Stomach (tissue), 9 donors: ENCODE data around the gene CMTM4. TPM values are rescaled to one million over a fixed set of nuclear protein-coding genes. Genes with fewer than 3 reads are reported as not detected.

Experiments
- DNase-seq, 2 donors: peaks; one replicate each; pipeline versions ENCODE4 v3.0.0 to v3.0.0-alpha.2; 2013 to 2019
- H3K27ac ChIP-seq, 5 donors: fragments of 200-600 bp in 4 of 5; sonication (generic) in 4 of 5; one replicate each; pipeline ENCODE4 v1.5.1; 2013 to 2019; ENCODE audit warnings: mild to moderate bottlenecking in 1 of 5, moderate library complexity in 1 of 5
- H3K27me3 ChIP-seq, 3 donors: fragments of 200-600 bp; sonication (generic); one replicate each; pipeline ENCODE4 v1.5.1; 2017 to 2019; ENCODE audit warnings: mixed run types in 1 of 3
- H3K36me3 ChIP-seq, 4 donors: fragments of 200-600 bp; sonication (generic); 1 replicate in 3 of 4; 2 replicates in 1 of 4; pipeline ENCODE4 v1.5.1; 2016 to 2019
- H3K4me1 ChIP-seq, 4 donors: fragments of 200-600 bp; sonication (generic); one replicate each; pipeline ENCODE4 v1.5.1; 2016 to 2019
- H3K4me3 ChIP-seq, 4 donors: fragments of 200-600 bp; sonication (generic) in 3 of 4; one replicate each; pipeline ENCODE4 v1.5.1; 2016 to 2019; ENCODE audit warnings: mild to moderate bottlenecking in 1 of 4
- H3K9me3 ChIP-seq, 4 donors: fragments of 200-600 bp; sonication (generic); one replicate each; pipeline ENCODE4 v1.5.1; 2016 to 2019
- CTCF ChIP-seq, 7 experiments: fragments of 450-650 bp in 4 of 7; fragments of 200-600 bp in 3 of 7; sonication (generic) in 3 of 7; IDR thresholded peaks; one replicate each; pipeline ENCODE4 v1.5.1; 2016 to 2019; ENCODE audit warnings: antibody characterized with exemption in 7 of 7, control low read depth in 2 of 7, mild to moderate bottlenecking in 1 of 7
- EP300 ChIP-seq: sonication (generic); formaldehyde crosslinking; IDR thresholded peaks from one replicate; pipeline ENCODE4 v1.6.1; 2017; ENCODE audit warnings: antibody characterized with exemption
- POLR2A ChIP-seq, 4 donors: fragments of 450-650 bp; IDR thresholded peaks; one replicate each; pipeline ENCODE4 v1.6.1; 2016; ENCODE audit warnings: antibody characterized with exemption in 4 of 4, control low read depth in 2 of 4, mild to moderate bottlenecking in 1 of 4, moderate library complexity in 1 of 4
- POLR2AphosphoS5 ChIP-seq, 3 donors: sonication (generic); formaldehyde crosslinking; IDR thresholded peaks; one replicate each; pipeline ENCODE4 v1.6.1; 2016; ENCODE audit warnings: antibody characterized with exemption in 3 of 3
- WGBS, 5 donors: extraction: QIAGEN DNeasy Blood & Tissue Kit in 3 of 5; methylation state at CpG; one replicate each; pipeline versions ENCODE4 v1.1.5 to v1.1.7; 2013 to 2018; 5-methylcytosine and 5-hydroxymethylcytosine counted together
- intact Hi-C: fragments of 100-400 bp; cut with DNase I; formaldehyde crosslinking; loops from one replicate; pipeline ENCODE4 v1.15.1; 2023; ENCODE audit warnings: low total_unique reads
- polyA plus RNA-seq, 3 donors: library from polyadenylated mRNA; stranded (reverse); fragments of 200-250 nt; gene quantifications; one replicate each; pipeline ENCODE4 v1.2.3, GENCODE V29; 2013
- total RNA-seq, 5 donors: library from RNA; depleted of rRNA; stranded (reverse); fragments of >200 nt; gene quantifications; one replicate each; pipeline versions ENCODE4 v1.1.0 to v1.2.3, GENCODE V29; 2014 to 2016
- donor health status: healthy with polysubstance abuse.
- donor health status: Bipolar disorder and iron deficiency.
- donor health status: healthy.

CMTM4 gene
- total and polyA plus RNA-seq, 8 donors, result 10.5 to 244 (median 42.1) TPM

GRCh38 chr16:66610111-66610820 lies 86.3 kb downstream of the CMTM4 start:
- no peak for TF ChIP-seq CTCF (IDR thresholded peaks at IDR 0.05)
- TF ChIP-seq POLR2A (IDR thresholded peaks at IDR 0.05), result no peak
- no peak for TF ChIP-seq POLR2AphosphoS5 (IDR thresholded peaks at IDR 0.05)
- TF ChIP-seq EP300, result no peak
- 82 to 89% (median 86%) methylated on average over 13 to 14 of the region's 14 CpGs for WGBS, 5 donors
- H3K9me3 ChIP-seq, result no peaks in the 10 kb centered on the region
- H3K4me3 ChIP-seq, result no peak overlapping the region
- peaks cover 45 to 63% (median 60%) of the 10 kb centered on the region in 4 donors for H3K36me3 ChIP-seq
- peaks cover 0 to 5% (median 3%) of the 10 kb centered on the region in 3 donors for H3K27me3 ChIP-seq
- intact Hi-C loops, result no loop called here
- H3K27ac ChIP-seq, result no peak overlapping the region
- H3K4me1 ChIP-seq, result peaks cover 19 to 40% (median 30%) of the 10 kb centered on the region in 4 donors
- no peak for DNase-seq

GRCh38 chr16:66609139-66609510 lies 87.4 kb downstream of the CMTM4 start:
- intact Hi-C loops, result no loop called here
- no peak for DNase-seq

GRCh38 chr16:66608241-66609138 lies 88.1 kb downstream of the CMTM4 start:
- WGBS, 5 donors, result 27 to 37% (median 34%) methylated on average over 17 of the region's 17 CpGs
- Histone ChIP-seq H3K27ac (peak overlapping the region in 4 of 5 donors; percentile 1 to 43 (median 22)), H3K27me3 (peaks cover 0 to 14% (median 7%) of the 10 kb centered on the region in 3 donors), H3K4me1 (peaks cover 31 to 56% (median 48%) of the 10 kb centered on the region in 4 donors), H3K9me3 (no peaks in the 10 kb centered on the region), H3K4me3 (no peak overlapping the region), H3K36me3 (peaks cover 35 to 47% (median 45%) of the 10 kb centered on the region in 4 donors)
- TF ChIP-seq POLR2A (IDR thresholded peaks at IDR 0.05) (no peak), EP300 (no peak), CTCF (IDR thresholded peaks at IDR 0.05) (peak in 5 of 7 experiments; percentile 76 to 91 (median 85)), POLR2AphosphoS5 (IDR thresholded peaks at IDR 0.05) (peak in 2 of 3 donors; percentile 23 to 64)
- intact Hi-C loops, result no loop called here
- peak; percentile 92 to 95 for DNase-seq

More at GRCh38 chr16:66609139-66609510, 87.4 kb downstream of the CMTM4 start:
- Histone ChIP-seq H3K36me3 (peaks cover 41 to 53% (median 51%) of the 10 kb centered on the region in 4 donors), H3K9me3 (no peaks in the 10 kb centered on the region), H3K27ac (peak overlapping the region in 4 of 5 donors; percentile 1 to 43 (median 22)), H3K4me1 (peaks cover 24 to 50% (median 42%) of the 10 kb centered on the region in 4 donors), H3K4me3 (no peak overlapping the region), H3K27me3 (peaks cover 0 to 14% (median 7%) of the 10 kb centered on the region in 3 donors)
- TF ChIP-seq POLR2AphosphoS5 (IDR thresholded peaks at IDR 0.05) (no peak), EP300 (no peak), CTCF (IDR thresholded peaks at IDR 0.05) (no peak), POLR2A (IDR thresholded peaks at IDR 0.05) (no peak)
- 67 to 81% (median 72%) methylated on average over 10 to 12 of the region's 12 CpGs for WGBS, 5 donors
